HTR-8/SVneo (cell line): ENCODE measurements around the gene CA11.
A peak's percentile ranks its signal among the peaks of the same experiment; 100 is the strongest.
"Not testable (repeated sequence)": the region's sequence is repeated elsewhere in the genome, so short reads cannot be mapped to it uniquely, and the experiment has no call there.

Experiments
- DNase-seq: peaks from one replicate; pipeline ENCODE4 v3.0.0; 2011; ENCODE audit warnings: low spot score, mixed read lengths; ENCODE audit not compliant: insufficient read length
- FAIRE-seq: peaks from 2 replicates; lab custom pipeline; 2011; peaks lifted over from hg19 to GRCh38; lab: Jason Lieb, UNC

Gene CA11

DNA sequence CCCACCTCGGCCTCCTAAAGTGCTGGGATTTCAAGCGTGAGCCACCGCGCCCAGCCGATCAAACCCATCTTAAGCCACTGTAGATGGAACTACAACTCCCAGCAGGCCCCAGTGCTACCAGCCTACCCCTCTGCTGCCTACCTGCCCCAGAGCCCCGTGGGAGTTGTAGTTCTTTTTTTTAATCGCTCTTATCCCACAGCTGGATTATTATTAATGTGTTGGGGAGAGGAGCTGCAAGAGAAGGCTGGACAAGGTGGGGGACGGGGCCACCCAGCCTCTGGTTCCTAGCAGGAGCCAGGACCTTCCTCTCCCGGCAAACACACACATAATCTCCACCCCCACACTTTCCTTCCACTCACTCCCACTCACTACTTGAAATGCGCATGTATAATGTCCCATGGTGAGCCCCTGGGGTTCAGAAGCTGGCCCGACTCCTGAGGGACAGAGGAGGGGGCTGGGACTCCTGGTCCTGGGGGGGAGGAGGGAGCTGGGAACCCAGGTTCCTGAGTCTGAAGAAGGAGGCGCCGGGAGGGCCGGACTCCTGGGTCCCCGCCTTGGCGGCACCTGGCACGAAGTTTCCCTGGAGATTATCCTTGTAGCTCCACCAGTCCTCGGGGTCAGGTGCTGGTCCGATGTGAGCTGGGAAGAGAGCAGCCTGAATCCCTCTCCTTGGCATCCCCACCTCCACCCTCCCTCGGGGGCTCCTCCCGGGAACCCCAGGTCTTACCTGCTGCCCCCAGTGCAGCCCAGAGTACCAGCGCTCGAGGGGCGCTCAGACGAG lies 958 bp downstream of the CA11 start:
- DNase-seq: no peak
- no peak for FAIRE-seq

GRCh38 chr19:48644355-48644754 lies 1.6 kb downstream of the CA11 start:
- no peak for FAIRE-seq

GRCh38 chr19:48642862-48643261 lies 3.1 kb downstream of the CA11 start:
- FAIRE-seq (no peak), DNase-seq (no peak)

More at GRCh38 chr19:48644355-48644754, 1.6 kb downstream of the CA11 start:
- DNase-seq: no peak

GRCh38 chr19:48641850-48642249 lies 4.1 kb downstream of the CA11 start:
- DNase-seq (no peak), FAIRE-seq (no peak)

DNA sequence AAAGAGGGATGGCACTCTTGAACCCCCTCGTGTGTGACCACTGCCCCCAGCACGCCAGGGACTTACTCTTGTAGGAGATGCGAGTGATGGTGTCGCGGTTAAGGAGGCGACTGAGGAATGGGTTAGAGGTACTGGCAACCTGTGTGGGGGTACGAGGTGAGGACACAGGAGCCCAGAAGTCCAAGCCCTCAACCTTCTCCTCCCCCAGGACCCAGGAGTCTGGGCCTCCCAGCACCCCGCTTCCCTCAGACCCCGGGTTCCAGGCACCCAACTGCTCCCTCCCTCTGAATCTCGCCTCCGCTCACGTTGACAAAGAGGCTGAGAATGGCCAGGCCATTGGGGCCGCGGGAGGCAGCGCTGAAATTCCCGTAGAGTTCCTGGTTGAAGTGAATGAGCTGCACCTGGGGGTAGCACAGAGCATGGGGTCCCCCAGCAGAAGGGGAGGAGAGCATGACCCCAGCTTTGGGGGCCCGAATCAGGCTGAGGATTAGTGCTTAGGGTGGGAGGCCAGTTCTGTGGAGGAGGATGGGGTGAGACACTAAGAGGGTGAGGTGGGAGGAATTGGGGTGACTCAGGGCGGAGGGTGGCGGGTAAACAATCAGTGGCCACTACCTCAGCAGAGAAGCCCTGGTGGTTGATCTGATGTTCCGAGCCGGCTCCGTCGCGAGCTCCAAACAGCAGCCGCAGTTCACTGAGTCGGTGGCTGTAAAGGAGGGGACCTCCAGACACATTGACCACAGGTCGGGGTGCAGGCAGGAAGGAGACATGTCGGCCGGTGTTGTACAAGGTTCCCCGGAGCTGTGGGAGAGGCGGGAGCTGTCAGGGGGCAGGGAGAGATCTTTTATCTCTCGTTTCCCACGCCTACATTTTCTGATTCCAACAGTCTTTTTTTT lies 6.3 kb downstream of the CA11 start:
- FAIRE-seq (no peak), DNase-seq (no peak)

- no peak for DNase-seq
- FAIRE-seq: no peak
Observed at GRCh38 chr19:48638831-48639381, 7.1 kb downstream of the CA11 start.

- no peak for FAIRE-seq
- peak; percentile 88 for DNase-seq
Observed at GRCh38 chr19:48637948-48638830, 7.8 kb downstream of the CA11 start.

DNA sequence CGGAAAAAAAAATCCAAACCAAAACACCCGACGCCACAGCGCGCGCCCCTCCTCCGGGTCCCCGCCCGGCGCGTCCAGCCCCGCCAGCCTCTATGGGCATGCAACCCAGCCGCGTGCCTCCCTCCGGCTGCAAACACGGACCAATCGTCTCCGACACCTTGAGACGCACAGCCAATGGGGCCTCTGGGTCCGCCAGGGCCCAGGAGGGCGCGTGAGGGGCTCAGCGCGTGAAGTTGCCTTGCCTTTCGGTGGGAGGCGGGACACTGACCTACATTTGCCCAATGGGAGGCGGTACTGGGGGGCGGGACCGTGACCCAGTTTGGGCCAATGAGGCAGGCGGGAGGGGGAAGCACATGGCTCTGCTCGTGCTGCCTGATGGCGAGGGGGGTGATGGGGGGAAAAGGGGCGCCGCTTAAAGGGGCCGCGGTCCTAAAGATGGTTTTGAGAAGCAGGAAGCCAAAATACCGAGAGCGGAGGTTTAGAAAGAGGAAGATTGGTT lies 8.5 kb downstream of the CA11 start:
- DNase-seq (peak; percentile 94), FAIRE-seq (peak; percentile 94)

DNA sequence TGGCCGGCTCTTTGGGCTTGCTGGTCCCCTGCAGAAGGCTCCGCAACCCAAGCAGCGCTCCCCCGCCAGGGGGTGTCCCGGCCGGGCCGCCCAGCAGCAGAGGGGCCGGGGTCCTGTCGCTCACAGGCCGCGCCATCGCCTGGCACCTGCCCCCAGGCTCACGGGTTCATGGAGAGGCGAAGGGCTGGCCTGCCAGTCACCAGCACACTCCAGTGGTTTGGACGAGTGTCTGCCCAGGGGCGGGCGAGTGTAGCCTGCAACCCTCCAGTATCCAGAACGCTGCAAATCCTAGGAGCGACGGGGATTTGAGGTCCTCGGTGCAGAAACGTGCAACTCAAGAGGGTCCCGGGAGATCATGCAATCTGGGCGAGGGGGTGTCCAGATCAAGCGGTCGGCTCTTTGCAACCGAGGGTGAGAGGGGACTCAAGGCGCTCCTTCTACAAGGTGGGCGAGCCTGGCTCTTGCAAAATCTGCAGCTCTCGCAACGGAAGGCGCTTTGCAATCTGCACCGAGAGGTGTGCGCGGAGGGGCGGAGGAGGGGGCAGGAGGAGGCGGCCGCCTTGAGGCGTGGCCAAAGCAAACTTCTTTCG lies 9.0 kb downstream of the CA11 start, which contains the start of gene DBP:
DBP (minus strand) TSS at position 521 of the 590 bp plus-strand sequence; CDS start at position 136, 385 bp downstream.
- no peak for DNase-seq
- FAIRE-seq: no peak

GRCh38 chr19:48635966-48636858 lies 9.8 kb downstream of the CA11 start:
- DNase-seq (no peak), FAIRE-seq (no peak)

- DNase-seq: peak; percentile 65
- no peak for FAIRE-seq
Observed at GRCh38 chr19:48635263-48635965, 10.6 kb downstream of the CA11 start.

DNA sequence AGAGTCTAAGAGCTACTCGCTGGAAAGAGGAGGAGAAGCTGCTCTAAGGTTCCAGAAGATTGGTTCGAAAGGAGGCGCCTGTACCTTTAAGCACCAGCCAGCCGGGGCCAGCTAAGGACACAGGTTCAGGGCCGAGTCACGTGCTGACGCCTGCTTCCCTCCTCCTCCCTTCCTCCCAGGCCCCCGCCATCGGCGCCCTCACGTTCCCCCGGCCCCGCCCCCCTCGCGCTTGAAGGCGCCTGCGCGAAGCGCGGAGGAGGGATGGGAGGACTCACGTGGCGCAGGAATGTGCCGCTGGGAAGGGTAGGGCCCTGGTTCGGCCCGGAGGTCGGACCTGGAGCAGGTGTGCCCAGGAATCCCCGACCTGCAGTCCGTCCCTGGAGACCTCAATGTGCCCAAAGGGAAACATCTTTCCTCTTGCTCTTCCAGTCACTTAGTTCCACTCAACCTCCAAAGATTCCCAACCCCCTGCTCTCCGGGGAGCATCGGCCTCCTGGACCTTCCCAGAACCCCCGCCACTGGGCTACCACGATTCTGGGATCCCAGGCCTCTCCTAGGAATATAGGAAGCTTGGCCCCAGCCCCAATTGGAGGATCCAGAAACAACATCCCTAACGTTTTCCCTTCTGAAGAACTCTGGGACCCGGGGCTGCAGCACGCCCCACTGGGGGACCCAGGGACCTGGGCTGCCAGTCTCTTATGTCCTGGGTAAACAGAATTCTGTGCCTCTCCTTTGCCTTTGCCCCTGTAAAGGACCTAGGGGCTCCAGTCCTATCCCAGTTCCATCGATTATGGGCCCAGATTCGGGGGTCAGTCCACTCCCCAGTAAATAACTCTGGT lies 11.3 kb downstream of the CA11 start:
- DNase-seq (peak; percentile 85), FAIRE-seq (peak; percentile 85)

GRCh38 chr19:48634036-48634342 lies 12.0 kb downstream of the CA11 start:
- FAIRE-seq (no peak), DNase-seq (no peak)

GRCh38 chr19:48633148-48634035 lies 12.6 kb downstream of the CA11 start:
- DNase-seq: no peak
- no peak for FAIRE-seq

DNA sequence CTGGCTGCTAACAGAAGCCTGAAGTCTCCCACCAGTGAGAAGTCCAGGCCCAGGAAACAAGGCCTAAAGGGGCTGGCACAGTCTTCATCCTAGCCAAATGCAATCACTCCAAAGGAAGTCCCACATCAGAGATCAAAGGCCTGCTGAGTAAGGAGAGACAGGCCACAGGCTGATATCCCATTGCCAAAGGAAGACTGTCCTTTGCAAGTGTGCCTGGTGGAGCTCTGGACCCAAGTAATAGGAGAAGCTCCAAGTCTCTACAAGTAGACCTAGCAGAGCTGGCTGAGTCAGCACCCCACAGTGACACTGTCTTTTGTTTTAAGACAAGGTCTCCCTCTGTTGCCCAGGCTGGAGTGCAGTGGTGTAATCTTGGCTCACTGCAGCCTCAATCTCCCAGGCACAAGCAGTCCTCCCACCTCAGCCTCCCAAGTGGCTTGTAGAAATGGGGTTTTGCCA lies 13.3 kb downstream of the CA11 start:
- FAIRE-seq: no peak
- no peak for DNase-seq

DNA sequence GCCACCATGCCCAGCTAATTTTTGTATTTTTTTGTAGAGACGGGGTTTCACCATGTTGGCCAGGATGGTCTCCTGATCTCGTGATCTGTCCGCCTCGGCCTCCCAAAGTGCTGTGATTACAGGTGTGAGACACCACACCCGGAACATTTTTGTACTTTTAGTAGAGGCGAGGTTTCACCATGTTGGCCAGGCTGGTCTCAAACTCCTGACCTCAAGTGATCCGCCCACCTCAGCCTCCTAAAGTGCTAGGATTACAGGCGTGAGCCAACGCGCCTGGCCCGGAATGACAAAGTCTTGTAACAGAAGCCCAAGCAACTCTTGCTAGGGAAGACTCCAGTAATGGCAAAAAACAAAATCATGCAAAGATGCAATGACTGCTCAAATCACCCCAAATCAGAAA lies 13.7 kb downstream of the CA11 start:
- FAIRE-seq, DNase-seq: not testable (repeated sequence)
